GM18526 (cell line): ENCODE data around the gene TP53I13.

Source experiments
- POLR2A ChIP-seq: IDR thresholded peaks from 3 replicates; pipeline ENCODE4 v1.6.1; 2011; ENCODE audit not compliant: insufficient read length; ENCODE audit errors: extremely low read depth

TP53I13 gene

DNA sequence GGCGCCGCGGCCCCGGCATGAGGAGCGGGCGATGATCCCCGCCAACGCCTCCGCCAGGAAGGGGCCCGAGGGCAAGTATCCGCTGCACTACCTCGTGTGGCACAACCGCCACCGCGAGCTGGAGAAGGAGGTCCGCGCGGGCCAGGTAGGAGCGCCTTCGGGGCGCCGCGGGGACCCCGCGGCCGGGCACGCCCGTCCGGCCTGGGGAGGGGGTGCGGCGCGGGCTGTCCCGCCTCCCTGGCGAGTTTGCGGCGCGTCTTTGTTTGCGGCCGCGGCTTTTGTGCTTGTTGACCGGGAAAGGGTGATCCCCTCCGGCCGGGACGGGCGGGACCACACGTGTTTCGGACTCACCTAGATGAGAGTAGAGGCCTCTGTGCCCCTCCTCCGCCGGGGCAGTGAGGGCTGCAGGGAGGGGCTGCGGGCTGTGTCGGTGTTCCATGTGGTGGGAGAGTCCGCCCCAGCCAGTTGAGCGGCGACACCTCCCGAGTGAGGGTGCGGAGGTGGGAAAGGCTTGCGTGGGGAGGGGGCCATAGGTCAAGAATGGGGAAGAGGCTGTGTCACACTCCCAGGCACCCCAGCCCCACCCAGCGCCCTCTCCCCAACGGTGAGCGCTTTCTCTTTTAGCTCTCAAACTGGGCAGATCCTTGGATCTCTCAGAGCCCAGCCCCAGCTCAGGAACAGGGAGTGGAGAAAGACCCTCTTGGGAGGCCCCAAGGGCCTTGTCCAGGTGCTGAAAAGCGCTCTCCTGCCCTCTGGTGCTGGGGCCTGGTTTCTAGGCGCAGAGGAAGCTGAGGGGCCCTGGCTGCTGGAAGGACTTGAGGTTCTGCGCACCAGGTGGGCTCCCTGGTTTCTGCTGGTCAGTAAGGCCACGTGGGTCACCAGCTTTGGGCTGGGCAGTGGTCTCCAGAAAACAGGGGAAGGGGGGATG lies 25.4 kb downstream of the TP53I13 start:
- TF ChIP-seq POLR2A, result no peak

DNA sequence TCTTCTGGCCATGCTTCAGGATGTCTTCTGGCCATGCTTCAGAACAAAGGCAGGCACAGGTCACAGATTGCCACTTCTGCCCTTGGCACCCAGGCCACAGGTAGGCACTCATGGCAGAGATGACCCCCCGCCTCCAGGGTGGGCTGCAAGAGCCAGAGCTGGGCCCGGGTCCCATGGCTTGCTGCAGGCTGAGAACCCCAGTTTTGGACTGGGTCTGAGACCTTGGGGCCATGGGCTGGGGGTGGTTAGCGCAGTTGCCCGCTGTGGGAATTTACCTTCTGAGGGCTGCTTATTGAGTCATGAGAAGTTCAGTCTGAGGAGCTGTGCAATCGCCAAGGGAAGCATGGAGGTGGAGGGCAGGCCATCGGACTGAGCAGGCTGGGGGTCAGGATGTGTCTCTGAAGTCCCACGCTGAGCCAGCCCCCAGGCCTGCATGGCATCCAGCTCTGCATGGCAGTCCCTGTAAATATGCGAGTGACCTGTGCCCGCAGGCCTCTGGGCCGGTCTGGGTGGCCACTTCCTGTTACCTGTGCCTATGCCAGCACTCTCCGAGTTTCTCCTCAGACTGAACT lies 26.1 kb downstream of the TP53I13 start:
- no peak for TF ChIP-seq POLR2A

DNA sequence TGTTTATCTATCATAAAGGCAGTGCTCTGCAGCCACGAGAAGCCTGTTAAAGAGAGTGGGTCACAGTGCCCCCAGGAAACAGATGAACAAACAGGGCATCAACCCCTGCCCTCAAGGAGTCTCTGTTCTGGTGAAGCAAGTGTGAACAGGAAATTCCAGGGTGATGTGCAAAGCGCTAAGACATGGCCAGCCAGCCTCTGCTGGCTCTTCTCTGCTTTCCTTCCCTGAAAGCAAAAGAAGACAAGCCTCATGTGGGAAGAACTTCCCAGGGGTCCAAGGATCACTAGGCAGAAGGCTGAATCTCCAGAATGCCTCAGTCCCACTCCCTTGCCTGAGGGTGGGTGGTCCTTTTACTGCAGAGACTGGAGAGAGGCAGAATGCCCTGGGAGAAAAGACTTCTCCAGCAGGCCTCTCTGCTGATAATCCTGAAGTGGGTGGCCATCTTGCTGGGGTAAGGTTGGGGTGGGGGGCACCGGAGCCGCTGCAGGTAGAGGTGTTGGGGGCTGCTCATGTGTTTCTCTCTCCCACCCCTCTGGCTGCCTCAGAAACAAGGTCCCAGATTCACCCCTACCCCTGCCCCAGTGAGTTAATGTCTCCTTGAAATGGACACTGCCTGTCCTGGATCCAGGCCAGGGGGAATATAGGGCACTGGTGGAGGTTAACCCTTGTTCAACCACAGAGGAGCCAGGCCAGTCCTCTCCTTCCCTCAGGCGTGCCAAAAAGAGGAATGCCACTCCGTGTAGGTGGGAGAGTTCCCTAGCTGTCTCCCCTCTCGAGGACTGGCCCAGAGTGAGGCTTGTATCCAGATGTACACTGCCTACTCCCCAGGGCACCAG lies 26.8 kb downstream of the TP53I13 start:
- TF ChIP-seq POLR2A, result no peak

DNA sequence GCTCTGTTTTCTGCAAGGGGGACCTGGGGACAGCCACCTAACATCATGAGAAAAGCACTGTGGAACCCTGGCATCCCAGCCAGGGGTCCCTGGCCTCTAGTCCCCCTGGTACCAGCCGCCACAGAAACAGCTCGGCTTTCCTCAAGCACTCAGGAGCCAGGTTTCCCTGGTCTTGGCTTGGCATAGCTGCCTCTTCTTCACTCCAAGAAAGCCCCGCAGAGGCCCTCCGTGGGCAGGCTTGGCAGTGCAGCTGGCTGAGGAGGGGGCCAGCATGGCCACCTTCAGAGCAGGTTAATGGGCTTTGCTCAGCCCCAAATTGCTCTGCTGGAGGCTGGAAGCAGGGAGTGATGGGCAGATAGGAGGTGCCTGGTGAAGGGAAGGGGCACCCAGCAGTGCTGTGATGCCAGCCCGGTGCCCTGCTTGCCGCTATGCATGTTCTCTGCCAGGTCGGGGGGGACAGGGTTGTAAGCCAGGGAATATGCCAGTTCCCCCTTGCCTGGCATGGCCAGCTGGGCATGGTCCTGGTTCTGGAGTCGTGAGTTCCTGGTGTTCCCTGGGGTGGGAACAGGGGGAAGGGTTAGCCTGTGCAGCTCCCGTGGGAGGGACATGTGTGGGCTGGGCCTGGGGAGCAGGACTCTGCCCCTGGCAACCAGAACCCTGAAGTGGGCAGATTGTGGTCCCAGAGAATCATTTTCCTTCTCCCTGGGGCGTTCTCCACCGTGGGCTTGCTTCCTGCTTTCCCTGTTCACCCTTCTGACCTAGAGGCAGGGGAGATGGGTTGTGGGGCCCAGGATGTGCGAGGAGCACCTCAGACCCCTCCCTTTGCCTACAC lies 27.7 kb downstream of the TP53I13 start:
- TF ChIP-seq POLR2A, result no peak

DNA sequence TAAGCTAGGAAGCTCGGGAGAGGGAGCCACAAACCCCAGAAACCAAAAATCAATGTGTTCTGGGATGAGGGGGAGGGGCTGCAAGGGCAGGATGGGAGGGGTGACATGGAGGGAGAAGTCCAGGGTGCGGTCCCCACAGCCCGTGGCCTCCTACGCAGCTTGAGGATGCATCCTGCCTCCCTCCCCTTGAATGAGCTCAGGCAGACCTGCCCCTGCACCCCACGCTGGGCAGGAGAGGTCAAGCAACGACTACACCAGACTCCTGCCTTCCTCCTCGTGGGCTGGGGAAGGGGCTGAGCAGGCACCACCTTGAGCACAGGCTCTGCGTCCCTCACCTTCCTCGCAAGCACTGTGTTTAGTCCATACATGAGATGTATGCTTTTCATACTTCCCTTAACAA lies 28.3 kb downstream of the TP53I13 start:
- no peak for TF ChIP-seq POLR2A

DNA sequence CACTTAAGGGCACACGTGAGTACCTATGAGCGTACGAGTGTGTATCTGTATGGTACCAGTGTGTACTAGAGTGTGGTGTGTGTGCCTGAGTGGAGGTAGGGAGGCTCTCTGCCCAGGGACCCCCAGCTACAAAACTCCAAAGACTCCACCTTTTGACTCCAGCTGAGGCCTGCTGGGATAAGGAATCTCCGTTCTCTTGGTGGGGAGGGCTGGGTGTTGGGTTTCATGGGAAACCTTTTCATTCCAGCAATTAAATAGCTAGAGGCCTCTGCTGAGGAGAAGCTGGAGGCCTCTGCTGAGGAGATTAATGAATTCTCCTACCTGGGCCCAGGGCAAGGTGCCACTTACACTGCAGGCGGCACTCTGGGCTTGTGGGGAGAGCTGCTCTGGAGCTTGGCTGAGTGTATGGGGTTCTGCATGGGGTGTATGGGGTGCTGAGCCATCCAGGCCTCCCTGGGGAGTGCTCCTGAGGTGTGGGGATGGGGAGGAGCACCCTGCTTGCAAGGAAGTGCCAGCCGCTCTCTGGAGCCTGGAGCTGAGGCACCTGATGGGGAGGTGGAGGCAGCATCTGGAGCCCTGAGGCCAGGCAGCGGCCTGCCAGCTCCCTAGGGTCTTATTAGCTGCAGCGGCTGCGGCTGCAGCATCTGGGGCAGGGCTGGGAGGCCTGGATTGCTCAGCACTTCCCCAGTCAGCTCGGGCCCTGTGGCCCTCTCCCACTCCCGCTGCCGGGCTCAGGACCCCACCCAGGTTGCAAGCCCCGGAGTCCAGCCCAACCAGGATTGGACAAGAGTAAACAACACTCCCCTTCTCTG lies 29.1 kb downstream of the TP53I13 start:
- no peak for TF ChIP-seq POLR2A

DNA sequence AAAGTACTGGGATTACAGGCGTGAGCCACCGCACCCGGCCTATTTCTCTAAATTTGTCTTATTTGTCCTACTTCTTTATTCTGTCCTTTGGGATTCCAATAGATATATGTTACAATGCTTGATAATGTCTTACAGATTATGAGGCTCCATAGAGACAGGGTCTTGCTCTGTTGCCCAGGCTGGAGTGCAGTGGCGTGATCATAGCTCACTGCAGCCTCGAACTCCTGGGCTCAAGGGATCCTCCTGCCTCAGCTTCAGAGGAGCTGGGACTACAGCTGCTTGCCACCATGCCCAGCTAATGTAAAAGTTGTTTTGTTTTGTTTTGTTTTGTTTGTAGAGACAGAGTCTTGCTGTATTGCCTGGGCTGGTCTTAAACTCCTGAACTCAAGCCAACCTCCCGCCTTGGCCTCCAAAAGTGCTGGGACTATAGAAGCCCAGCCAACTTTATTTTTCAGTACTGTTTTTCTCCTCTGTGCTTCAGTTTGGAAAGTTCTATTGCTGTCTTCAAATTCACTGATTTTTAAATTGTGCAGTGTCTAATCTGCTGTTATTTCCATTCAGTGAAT lies 34.7 kb downstream of the TP53I13 start:
- TF ChIP-seq POLR2A, result no peak

DNA sequence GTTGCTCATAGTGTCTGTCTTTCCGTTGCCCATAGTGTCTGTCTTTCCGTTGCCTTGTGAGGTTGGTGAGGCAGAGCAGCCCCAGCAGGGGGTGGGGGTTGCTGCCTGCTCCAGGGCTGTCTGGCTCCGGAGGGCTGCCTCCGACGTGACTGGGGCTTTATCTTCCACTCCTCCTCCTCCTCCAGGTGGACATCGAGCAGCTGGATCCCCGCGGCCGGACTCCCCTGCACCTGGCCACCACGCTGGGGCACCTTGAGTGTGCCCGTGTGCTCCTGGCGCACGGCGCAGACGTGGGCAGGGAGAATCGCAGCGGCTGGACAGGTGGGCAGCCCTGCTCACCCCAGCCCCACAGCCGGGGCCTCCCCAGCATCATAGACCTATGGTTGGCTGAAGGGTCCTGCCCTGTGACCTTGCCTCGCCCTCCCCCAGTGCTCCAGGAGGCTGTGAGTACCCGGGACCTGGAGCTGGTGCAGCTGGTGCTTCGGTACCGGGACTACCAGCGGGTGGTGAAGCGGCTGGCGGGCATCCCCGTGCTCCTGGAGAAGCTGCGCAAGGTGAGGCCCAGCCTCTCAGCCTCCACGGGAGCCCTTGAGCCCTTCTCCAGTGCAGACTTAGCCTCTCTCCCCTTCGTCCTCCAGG lies 39.2 kb downstream of the TP53I13 start:
- no peak for TF ChIP-seq POLR2A

DNA sequence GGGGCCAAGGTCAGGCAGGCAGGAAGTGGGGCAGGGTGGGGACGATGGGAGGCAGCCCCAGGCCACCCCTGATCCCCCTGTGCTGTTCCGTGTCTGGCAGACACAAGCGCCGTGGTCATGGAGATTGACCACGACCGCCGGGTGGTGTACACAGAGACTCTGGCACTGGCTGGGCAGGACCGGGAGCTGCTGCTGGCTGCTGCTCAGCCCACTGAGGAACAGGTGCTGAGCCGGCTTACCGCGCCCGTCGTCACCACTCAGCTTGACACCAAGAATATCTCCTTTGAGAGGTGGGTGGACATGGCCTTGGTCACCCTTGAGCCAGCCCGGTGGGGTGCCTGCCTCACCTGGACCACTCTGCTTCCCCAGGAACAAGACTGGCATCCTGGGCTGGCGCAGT lies 40.5 kb downstream of the TP53I13 start:
- TF ChIP-seq POLR2A, result no peak

DNA sequence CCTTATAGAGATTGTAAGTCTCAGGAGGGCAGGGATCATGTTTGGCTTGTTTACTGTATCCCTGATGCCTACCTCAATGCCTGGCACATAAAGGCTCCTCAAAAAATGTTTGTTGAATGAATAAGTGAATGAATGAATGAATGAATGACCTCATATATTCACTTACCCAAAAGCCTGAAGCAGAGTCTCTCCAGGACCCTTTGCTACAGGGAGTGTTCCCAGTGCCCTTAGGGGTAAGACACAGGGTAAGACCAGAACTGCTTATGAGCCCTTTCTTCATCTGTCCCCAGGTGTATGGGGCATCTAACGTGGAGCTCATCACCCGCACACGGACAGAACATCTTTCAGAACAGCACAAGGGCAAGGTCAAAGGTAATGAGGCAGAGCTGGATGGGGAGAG lies 41.9 kb downstream of the TP53I13 start:
- TF ChIP-seq POLR2A, result no peak

DNA sequence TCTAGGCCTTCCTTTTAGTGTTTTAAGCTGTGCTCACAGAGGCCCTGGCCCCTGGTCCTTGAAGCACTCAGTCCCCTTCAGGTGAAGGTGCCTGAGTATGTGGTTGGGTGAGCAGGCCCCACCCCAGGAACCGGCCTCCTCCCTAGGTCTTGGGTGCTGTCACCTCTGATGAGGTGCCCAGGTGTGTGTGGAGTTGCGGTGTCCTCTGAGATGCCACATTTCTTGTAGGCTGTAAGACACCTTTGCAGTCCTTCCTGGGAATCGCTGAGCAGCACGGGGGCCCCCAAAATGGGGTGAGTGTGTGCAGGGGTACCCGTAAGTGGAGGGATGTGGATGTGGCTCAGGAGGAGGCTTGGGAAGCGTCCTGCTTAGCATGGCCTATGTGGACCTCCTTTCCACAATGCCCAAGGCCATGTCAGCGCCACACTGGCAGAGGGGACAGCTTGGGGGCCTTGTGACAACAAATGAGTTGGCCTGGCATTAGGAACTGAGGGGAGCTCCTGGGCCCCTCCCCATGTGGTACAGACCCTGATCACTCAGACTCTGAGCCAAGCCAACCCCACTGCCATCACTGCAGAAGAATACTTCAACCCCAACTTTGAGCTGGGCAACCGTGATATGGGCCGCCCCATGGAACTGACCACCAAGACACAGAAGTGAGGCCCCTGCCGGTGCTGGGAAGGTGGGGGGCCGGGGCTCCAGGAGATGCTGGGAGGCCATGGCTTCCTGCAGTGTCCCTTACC lies 43.0 kb downstream of the TP53I13 start:
- TF ChIP-seq POLR2A, result no peak

DNA sequence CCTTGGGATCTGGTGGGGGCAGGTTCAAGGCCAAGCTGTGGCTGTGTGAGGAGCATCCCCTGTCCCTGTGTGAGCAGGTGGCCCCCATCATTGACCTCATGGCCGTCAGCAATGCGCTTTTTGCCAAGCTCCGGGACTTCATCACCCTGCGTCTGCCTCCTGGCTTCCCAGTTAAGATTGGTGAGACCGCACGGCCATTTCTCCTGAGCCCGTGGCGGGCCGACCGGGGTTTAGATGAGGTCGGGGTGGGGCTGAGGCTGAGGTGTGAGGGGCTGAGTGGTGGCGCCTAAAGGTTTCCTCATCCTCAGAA lies 43.5 kb downstream of the TP53I13 start:
- no peak for TF ChIP-seq POLR2A
